NCI-H524 (cell line): ENCODE data around the gene VAMP3.
"Not testable (repeated sequence)": the region's sequence is repeated elsewhere in the genome, so short reads cannot be mapped to it uniquely, and the experiment has no call there.

Experiments
- DNase-seq, 2 experiments: peaks; one replicate each; lab custom pipeline; 2025; lab: John Stamatoyannopoulos, UW

The VAMP3 gene

GRCh38 chr1:7768583-7768982 lies 2.5 kb upstream of the VAMP3 start:
- peak; percentile 17 to 77 for DNase-seq

GRCh38 chr1:7769673-7770412 lies 1.3 kb upstream of the VAMP3 start:
- DNase-seq: no peak

GRCh38 chr1:7770669-7770996 lies 463 bp upstream of the VAMP3 start:
- DNase-seq: no peak

GRCh38 chr1:7771823-7772299 lies 765 bp downstream of the VAMP3 start:
- DNase-seq: no peak

GRCh38 chr1:7777591-7777990 lies 6.5 kb downstream of the VAMP3 start:
- no peak for DNase-seq

GRCh38 chr1:7778133-7778628 lies 7.1 kb downstream of the VAMP3 start:
- no peak for DNase-seq

- no peak for DNase-seq
Observed at GRCh38 chr1:7780976-7781375, 9.9 kb downstream of the VAMP3 start.

GRCh38 chr1:7781501-7781900 lies 10.4 kb downstream of the VAMP3 start:
- DNase-seq: no peak

GRCh38 chr1:7781923-7782495 lies 10.9 kb downstream of the VAMP3 start:
- no peak for DNase-seq

- DNase-seq: peak in 1 of 2 experiments; percentile 56
Observed at GRCh38 chr1:7783178-7783711, 12.1 kb downstream of the VAMP3 start.

- peak; percentile 92 to 94 for DNase-seq
Observed at GRCh38 chr1:7783826-7784491, 12.9 kb downstream of the VAMP3 start, which contains the start of gene PER3. PER3 (plus strand) TSS chr1:7784291; CDS start chr1:7784878, 587 bp downstream.

- DNase-seq: no peak
Observed at GRCh38 chr1:7784492-7785071, 13.5 kb downstream of the VAMP3 start.

GRCh38 chr1:7785108-7785507 lies 14.0 kb downstream of the VAMP3 start:
- DNase-seq: no peak

GRCh38 chr1:7786795-7787194 lies 15.7 kb downstream of the VAMP3 start:
- no peak for DNase-seq

GRCh38 chr1:7789828-7790227 lies 18.7 kb downstream of the VAMP3 start:
- no peak for DNase-seq

GRCh38 chr1:7791027-7791426 lies 19.9 kb downstream of the VAMP3 start:
- not testable (repeated sequence) for DNase-seq

GRCh38 chr1:7795406-7795805 lies 24.3 kb downstream of the VAMP3 start:
- DNase-seq: no peak

- DNase-seq: no peak
Observed at GRCh38 chr1:7805460-7805859, 34.4 kb downstream of the VAMP3 start.

GRCh38 chr1:7808253-7808844 lies 37.3 kb downstream of the VAMP3 start:
- peak in 1 of 2 experiments; percentile 39 for DNase-seq

- no peak for DNase-seq
Observed at GRCh38 chr1:7809742-7810141, 38.6 kb downstream of the VAMP3 start.

GRCh38 chr1:7810395-7810794 lies 39.3 kb downstream of the VAMP3 start:
- DNase-seq: no peak

- no peak for DNase-seq
Observed at GRCh38 chr1:7811476-7811875, 40.4 kb downstream of the VAMP3 start.
